ENCODE results near the gene ZNF691.

The ZNF691 gene

DNA sequence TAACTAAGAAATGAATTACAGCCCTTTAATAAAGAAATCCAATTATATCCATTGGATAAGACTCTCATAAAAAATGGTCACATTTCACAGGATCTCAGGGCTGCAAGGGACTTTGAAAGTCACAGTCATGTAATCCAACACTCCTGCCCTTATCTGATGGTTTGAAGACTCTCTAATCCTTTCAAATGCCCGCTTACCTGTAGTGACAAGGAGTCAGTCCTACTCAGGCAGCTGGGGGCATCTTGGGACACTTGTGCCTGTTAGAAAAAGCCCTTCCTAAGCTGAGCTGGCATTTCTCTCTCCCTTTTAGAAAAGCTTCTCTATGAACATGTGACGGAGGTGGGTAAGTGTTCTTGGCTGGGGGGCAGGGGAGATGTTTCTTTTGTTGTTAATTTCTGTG, 11.0 kb upstream of the ZNF691 start (continued):
- TF ChIP-seq, protein P1, sequence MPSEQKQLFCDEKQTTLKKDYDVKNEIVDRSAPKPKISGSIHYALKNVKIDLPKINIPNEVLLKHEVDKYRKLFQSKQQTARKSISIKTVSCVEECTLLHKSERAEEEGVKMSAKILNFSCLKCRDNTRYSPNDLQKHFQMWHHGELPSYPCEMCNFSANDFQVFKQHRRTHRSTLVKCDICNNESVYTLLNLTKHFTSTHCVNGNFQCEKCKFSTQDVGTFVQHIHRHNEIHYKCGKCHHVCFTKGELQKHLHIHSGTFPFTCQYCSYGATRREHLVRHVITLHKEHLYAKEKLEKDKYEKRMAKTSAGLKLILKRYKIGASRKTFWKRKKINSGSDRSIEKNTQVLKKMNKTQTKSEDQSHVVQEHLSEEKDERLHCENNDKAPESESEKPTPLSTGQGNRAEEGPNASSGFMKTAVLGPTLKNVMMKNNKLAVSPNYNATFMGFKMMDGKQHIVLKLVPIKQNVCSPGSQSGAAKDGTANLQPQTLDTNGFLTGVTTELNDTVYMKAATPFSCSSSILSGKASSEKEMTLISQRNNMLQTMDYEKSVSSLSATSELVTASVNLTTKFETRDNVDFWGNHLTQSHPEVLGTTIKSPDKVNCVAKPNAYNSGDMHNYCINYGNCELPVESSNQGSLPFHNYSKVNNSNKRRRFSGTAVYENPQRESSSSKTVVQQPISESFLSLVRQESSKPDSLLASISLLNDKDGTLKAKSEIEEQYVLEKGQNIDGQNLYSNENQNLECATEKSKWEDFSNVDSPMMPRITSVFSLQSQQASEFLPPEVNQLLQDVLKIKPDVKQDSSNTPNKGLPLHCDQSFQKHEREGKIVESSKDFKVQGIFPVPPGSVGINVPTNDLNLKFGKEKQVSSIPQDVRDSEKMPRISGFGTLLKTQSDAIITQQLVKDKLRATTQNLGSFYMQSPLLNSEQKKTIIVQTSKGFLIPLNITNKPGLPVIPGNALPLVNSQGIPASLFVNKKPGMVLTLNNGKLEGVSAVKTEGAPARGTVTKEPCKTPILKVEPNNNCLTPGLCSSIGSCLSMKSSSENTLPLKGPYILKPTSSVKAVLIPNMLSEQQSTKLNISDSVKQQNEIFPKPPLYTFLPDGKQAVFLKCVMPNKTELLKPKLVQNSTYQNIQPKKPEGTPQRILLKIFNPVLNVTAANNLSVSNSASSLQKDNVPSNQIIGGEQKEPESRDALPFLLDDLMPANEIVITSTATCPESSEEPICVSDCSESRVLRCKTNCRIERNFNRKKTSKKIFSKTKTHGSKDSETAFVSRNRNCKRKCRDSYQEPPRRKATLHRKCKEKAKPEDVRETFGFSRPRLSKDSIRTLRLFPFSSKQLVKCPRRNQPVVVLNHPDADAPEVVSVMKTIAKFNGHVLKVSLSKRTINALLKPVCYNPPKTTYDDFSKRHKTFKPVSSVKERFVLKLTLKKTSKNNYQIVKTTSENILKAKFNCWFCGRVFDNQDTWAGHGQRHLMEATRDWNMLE (tag by site-specific recombination; conservative IDR thresholded peaks at IDR 0.05; ENCODE audit: low read depth): no peak
- TF ChIP-seq ZNF324 (tag by site-specific recombination; IDR thresholded peaks at IDR 0.05) (no peak), MEIS1 (CRISPR knock-in tag; IDR thresholded peaks at IDR 0.05; ENCODE audit: borderline replicate concordance) (no peak), SCRT2 (tag by site-specific recombination; IDR thresholded peaks at IDR 0.05) (no peak), GLI4 (tag by site-specific recombination; IDR thresholded peaks at IDR 0.05) (no peak), GLIS1 (tag by site-specific recombination; IDR thresholded peaks at IDR 0.05) (peak; percentile 51), ZNF366 (tag by site-specific recombination; conservative IDR thresholded peaks at IDR 0.05) (no peak), ZNF560 (tag by site-specific recombination; IDR thresholded peaks at IDR 0.05; ENCODE audit: borderline replicate concordance) (no peak), ZNF184 (tag by site-specific recombination; IDR thresholded peaks at IDR 0.05) (no peak), SETDB1 (IDR thresholded peaks at IDR 0.05; ENCODE audit: insufficient read length, low read length) (no peak), ZNF112 (tag by site-specific recombination; IDR thresholded peaks at IDR 0.05) (no peak), ZBTB7A (tag by site-specific recombination; IDR thresholded peaks at IDR 0.05; ENCODE audit: low read depth) (no peak), ZNF747 (tag by site-specific recombination; IDR thresholded peaks at IDR 0.05) (no peak), ZNF558 (tag by site-specific recombination; IDR thresholded peaks at IDR 0.05) (no peak), FEZF1 (tag by site-specific recombination; IDR thresholded peaks at IDR 0.05) (0 out of 2 replicates have a peak, but pooled peaks have one; percentile 22), TRIM28 (IDR thresholded peaks at IDR 0.05; ENCODE audit: borderline replicate concordance, low read length) (0 out of 2 replicates have a peak, but pooled peaks have one; percentile 45), ZNF610 (tag by site-specific recombination; IDR thresholded peaks at IDR 0.05; ENCODE audit: borderline replicate concordance) (no peak), ZNF202 (tag by site-specific recombination; IDR thresholded peaks at IDR 0.05; ENCODE audit: borderline replicate concordance) (no peak), HOXC10 (CRISPR knock-in tag; IDR thresholded peaks at IDR 0.05) (no peak), ZNF544 (tag by site-specific recombination; IDR thresholded peaks at IDR 0.05) (no peak), ZNF138 (tag by site-specific recombination; IDR thresholded peaks at IDR 0.05; ENCODE audit: borderline replicate concordance) (no peak), ZFP69B (tag by site-specific recombination; IDR thresholded peaks at IDR 0.05) (no peak), ZNF335 (tag by site-specific recombination; conservative IDR thresholded peaks at IDR 0.05) (peak; percentile 32; the same call in 1 of the 2 replicates), ZNF423 (tag by site-specific recombination; IDR thresholded peaks at IDR 0.05) (no peak), ZNF521 (tag by site-specific recombination; IDR thresholded peaks at IDR 0.05) (no peak), ZNF837 (tag by site-specific recombination; IDR thresholded peaks at IDR 0.05) (no peak), ZNF214 (tag by site-specific recombination; IDR thresholded peaks at IDR 0.05; ENCODE audit: borderline replicate concordance) (no peak), OVOL3 (tag by site-specific recombination; IDR thresholded peaks at IDR 0.05) (no peak), ZNF211 (tag by site-specific recombination; IDR thresholded peaks at IDR 0.05; ENCODE audit: low read depth) (no peak), TCF7L2 (IDR thresholded peaks at IDR 0.05; ENCODE audit: borderline replicate concordance, low read depth, low read length) (peak; percentile 59; the same call in 1 of the 2 replicates), ZBTB44 (tag by site-specific recombination; IDR thresholded peaks at IDR 0.05) (no peak), ZFP3 (tag by site-specific recombination; IDR thresholded peaks at IDR 0.05; ENCODE audit: low read depth) (no peak)
- TF ChIP-seq, protein P2, sequence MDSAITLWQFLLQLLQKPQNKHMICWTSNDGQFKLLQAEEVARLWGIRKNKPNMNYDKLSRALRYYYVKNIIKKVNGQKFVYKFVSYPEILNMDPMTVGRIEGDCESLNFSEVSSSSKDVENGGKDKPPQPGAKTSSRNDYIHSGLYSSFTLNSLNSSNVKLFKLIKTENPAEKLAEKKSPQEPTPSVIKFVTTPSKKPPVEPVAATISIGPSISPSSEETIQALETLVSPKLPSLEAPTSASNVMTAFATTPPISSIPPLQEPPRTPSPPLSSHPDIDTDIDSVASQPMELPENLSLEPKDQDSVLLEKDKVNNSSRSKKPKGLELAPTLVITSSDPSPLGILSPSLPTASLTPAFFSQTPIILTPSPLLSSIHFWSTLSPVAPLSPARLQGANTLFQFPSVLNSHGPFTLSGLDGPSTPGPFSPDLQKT (IDR thresholded peaks at IDR 0.05; ENCODE audit: borderline replicate concordance, low read depth, low read length): no peak
- TF ChIP-seq, protein P3, sequence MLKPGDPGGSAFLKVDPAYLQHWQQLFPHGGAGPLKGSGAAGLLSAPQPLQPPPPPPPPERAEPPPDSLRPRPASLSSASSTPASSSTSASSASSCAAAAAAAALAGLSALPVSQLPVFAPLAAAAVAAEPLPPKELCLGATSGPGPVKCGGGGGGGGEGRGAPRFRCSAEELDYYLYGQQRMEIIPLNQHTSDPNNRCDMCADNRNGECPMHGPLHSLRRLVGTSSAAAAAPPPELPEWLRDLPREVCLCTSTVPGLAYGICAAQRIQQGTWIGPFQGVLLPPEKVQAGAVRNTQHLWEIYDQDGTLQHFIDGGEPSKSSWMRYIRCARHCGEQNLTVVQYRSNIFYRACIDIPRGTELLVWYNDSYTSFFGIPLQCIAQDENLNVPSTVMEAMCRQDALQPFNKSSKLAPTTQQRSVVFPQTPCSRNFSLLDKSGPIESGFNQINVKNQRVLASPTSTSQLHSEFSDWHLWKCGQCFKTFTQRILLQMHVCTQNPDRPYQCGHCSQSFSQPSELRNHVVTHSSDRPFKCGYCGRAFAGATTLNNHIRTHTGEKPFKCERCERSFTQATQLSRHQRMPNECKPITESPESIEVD (tag by site-specific recombination; IDR thresholded peaks at IDR 0.05): no peak; the same call in 1 of the 2 replicates
